22Rv1 (cell line): ENCODE data around the gene DNAJB8.

Source experiments
- H3K27ac ChIP-seq: fragments of 450-650 bp; 2 replicates; pipeline ENCODE4 v1.5.1; 2017
- ZFX ChIP-seq: fragments of 450-650 bp; IDR thresholded peaks from 2 replicates; pipeline ENCODE4 v1.6.1; 2017; ENCODE audit warnings: antibody characterized with exemption, borderline replicate concordance
- TF ChIP-seq, protein P1 (sequence below): fragments of 450-650 bp; IDR thresholded peaks from 2 replicates; pipeline ENCODE4 v1.5.1; 2017; ENCODE audit warnings: mild to moderate bottlenecking

DNAJB8 gene

DNA sequence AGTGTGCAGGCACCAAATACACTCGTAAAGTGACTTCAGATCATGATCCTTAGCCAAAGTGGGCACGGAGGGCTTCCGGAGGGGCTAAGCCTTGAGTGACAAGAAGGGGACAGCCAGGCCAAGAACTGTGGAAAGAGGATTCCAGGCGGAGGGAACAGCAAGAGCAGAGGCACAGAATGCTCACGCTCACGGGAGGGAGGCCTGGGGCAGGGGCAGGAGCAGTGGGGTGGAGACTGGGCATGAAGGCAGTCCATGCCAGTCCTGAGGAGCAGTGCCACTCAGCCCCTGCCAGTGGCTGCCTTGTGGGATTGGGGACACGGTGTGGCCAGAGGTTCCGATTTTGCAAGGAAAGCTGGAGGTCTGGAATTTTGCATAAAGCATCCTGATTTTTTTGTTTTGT, 36.0 kb downstream of the DNAJB8 start:
- no peak for TF ChIP-seq ZFX
- TF ChIP-seq, protein P1, sequence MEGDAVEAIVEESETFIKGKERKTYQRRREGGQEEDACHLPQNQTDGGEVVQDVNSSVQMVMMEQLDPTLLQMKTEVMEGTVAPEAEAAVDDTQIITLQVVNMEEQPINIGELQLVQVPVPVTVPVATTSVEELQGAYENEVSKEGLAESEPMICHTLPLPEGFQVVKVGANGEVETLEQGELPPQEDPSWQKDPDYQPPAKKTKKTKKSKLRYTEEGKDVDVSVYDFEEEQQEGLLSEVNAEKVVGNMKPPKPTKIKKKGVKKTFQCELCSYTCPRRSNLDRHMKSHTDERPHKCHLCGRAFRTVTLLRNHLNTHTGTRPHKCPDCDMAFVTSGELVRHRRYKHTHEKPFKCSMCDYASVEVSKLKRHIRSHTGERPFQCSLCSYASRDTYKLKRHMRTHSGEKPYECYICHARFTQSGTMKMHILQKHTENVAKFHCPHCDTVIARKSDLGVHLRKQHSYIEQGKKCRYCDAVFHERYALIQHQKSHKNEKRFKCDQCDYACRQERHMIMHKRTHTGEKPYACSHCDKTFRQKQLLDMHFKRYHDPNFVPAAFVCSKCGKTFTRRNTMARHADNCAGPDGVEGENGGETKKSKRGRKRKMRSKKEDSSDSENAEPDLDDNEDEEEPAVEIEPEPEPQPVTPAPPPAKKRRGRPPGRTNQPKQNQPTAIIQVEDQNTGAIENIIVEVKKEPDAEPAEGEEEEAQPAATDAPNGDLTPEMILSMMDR = no peak
- no peak overlapping the region for H3K27ac ChIP-seq

DNA sequence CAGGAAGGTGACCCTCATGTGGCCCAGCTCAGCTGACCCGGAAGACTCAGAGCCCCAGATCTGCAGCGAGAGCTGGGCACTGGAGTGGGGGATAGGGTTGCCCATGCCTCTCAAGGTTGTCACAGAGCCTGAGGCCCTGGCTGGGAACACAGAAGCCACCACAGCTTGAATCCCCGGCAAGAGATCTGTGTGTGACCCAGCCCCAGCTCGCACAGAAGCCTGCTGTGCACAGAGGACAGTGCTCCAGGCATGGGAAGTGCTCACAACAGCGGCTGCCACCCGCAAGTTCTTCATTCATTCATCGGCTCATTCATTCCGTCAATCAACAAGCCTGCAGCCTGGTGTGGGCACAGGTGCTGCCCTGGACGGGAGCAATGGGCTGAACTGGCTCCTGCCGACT, 36.4 kb downstream of the DNAJB8 start:
- no peak overlapping the region for H3K27ac ChIP-seq
- TF ChIP-seq ZFX = no peak
- TF ChIP-seq, protein P1 = no peak

DNA sequence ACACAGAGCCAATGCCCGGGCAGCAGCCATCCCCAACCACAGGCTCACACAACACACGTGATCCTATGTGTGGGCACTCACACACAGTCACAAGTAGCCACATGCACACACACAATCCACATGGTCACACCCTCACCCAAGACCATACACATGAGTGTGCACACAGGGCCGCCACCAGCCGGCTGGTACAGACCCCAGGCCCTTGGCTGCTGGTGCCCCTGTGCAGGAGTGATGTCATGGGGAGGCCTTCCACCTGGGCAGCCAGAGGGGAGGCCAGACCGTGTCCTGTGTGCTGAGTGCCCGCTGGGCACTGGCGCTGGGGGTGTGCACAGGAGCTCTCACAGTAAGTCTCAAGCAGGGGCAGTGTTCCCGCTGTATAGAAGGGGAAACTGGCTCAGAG, 36.9 kb downstream of the DNAJB8 start:
- TF ChIP-seq, protein P1 = no peak
- no peak for TF ChIP-seq ZFX
- H3K27ac ChIP-seq = no peak overlapping the region

DNA sequence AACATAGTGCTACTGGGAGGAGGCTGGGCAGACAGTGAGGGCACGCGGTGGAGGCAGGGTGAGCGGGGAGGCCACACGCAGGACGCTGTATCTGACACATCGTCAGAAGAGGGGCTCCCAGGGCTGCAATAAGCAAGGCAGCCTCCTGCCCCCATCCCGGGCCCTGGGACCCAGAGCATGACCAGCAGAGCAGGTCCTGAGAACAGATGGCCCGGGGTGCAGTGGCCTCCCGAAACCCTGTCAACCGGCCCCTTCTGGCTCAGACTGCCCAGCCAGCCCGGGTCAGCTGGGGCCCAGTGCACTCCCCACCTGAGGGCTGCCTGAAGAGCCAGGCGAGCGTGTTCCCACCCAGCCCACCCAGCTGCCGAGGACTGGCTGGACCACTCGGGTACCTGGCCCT, 37.4 kb downstream of the DNAJB8 start:
- no peak for TF ChIP-seq ZFX
- TF ChIP-seq, protein P1 = no peak
- no peak overlapping the region for H3K27ac ChIP-seq

DNA sequence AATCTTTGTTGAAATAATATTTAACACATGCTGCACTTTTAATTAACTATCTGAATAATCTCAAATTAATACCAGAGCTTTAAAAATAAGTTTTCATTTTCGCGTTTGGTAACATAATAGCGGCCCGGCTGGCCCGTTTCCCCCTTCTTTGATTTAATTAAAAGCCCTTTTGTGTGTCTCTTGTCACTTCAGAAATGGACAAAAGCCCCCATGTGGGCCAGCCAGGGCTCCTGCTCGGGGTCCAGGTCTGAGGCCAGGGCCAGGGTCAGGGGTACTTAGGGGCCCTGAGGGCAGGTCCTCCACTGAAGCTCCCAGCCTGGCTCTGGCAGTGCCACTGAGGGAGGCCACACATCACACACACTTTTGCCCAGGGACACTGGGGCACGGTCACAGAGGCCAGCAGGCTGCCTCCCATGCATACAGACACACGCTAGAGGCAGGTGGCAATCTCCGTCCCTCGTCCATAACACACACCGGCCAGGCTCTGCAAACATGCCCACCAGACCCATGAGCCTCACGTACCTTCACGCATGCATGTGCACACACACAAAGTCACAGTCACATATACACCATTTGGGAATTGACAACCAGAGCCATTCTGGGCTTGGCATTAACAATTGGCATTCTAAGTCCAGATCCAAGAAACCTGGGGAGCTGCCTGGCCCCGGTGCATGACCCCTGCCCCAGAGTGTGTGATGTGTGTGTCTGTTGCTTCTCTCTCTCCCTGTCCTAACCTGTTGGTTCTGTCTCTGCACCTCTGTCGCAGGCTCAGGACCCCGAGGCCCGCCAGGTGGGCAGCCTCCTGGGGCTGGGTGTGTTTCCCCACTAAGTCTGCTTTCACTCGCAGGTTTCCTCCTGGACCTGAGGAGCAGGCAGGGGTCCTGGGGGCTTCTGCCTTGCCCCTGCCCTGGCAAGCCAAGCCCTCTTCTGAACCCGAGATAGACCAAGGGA, 38.5 kb downstream of the DNAJB8 start:
- peak overlapping the region; percentile 46 for H3K27ac ChIP-seq
- TF ChIP-seq, protein P1 = no peak
- no peak for TF ChIP-seq ZFX

DNA sequence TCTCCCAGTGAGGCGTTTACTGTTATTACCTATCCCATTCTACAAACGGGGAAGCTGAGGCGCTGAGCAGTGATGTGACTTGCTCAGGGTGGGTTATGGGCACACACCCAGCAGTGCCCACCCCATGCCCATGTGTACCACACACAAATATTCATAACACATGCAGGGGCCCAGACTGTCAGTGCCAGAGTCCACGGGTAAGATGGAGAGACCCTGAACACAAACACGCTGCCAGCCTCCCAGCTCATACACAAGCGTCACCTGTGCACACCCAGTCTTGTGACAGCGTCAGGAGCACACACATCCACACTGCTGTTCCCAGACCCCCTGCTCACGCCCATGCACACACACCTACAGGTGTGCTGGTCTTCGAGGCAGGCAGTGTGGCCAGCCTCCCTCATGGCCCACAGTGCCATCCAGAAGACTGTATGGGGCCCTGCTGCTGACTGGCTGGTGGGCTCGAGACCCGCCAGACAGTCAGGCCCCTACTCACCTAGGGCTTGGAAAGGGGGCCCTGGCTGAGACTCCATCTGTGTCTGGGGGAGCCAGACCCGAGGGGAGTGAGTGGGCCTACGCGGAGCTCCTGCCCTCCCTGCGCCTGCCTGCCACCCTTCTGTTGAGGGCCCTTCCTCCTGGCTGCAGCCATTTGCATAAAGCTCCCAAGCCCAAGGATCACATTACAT, 39.4 kb downstream of the DNAJB8 start:
- peak overlapping the region; percentile 46 for H3K27ac ChIP-seq
- TF ChIP-seq ZFX = no peak
- TF ChIP-seq, protein P1 = no peak
